Measurements from ENCODE around the gene SF3B2.
"Not testable (repeated sequence)": the region's sequence is repeated elsewhere in the genome, so short reads cannot be mapped to it uniquely, and the experiment has no call there.

The SF3B2 gene

GRCh38 chr11:66020212-66020611 lies 32.0 kb upstream of the SF3B2 start:
- DNase-seq = no peak

DNA sequence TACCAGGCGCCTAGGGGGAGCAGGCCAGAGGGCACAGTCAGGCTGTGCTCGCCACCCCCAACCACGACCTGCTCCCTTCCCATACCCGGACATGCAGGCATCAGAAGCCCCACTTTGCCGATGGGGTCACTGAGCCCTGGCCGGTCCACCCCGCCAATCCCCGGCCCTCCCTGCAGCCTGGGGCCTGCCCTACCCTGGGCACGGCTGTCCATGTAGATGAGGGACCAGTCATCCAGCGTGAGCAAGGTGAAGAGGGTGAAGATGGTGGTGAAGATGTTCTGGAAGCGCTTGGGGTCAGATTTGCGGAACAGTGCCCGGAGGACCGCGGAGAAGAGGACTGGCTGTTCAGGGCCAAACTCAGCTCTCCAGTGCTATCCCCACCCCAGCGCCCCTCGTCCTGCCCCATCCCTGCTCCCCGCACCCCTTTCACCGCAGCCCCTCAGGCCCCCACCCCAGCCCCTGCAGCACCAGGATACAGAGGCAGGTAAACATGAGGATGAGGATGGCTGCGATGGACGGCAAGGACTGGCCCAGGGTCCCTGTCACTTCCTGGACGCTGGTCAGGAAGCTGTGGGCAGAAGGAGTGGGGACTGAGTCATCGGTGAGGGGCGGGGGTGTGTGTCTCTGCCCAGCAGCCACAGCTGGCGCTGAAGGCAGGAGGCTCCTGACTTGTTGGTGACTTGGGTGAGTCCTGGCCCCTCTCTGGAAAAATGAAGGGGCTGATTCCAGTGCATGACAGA lies 31.4 kb upstream of the SF3B2 start:
- no peak for DNase-seq

DNA sequence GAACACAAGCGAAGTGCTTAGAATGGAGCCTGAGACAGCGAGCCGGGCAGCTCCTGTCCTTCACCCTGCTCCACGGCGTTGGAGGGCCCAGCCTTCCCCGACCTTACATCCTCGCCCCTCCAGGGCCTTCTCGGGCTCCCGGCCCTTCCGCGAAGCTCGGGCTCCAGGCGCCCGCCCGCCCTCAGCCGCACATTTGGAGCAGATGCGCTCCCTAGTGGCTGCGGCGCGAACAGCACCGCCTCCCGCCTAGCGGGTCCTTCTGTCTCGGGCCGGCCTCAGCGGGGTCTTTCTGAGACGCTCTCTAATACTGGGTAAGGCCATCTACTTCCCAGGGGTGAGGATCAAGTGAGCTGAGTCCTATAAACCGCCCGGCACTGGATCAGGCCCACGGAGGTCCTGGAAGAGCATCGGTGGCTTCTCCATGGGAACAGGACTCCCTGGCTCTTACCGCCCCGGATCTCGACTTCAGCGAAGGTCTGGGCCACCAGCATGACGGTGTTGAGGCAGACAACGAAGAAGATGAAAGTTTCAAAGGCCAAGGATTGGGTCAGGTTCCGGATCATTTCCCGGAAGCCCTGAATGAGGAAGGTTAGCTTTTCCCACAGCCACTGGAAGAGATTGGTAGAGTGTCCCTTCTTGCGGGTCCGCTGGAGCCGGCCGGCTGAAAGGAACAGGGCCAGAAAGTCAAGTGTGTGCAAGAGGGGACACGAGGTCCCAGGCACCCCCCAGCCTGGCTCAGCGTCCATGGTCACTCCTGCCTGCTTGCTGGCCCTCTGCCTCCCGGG lies 29.6 kb upstream of the SF3B2 start:
- no peak for DNase-seq

DNA sequence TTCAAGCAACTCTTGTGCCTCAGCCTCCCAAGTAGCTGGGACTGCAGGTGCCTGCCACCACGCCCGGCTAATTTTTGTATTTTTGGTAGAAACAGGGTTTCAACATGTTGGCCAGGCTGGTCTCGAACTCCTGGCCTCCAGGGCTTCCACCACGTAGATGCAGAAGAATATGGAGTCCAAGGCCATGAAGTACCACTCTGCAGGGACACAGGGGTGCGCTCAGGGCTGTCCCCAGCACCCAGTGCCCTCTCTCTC lies 29.1 kb upstream of the SF3B2 start:
- DNase-seq = not testable (repeated sequence)

- no peak for DNase-seq
Observed at GRCh38 chr11:66026017-66026529, 26.1 kb upstream of the SF3B2 start, which contains the start of gene CATSPER1. TSS of gene CATSPER1 (minus strand) at chr11:66026479. CDS start at chr11:66026379, 100 bp downstream.

DNA sequence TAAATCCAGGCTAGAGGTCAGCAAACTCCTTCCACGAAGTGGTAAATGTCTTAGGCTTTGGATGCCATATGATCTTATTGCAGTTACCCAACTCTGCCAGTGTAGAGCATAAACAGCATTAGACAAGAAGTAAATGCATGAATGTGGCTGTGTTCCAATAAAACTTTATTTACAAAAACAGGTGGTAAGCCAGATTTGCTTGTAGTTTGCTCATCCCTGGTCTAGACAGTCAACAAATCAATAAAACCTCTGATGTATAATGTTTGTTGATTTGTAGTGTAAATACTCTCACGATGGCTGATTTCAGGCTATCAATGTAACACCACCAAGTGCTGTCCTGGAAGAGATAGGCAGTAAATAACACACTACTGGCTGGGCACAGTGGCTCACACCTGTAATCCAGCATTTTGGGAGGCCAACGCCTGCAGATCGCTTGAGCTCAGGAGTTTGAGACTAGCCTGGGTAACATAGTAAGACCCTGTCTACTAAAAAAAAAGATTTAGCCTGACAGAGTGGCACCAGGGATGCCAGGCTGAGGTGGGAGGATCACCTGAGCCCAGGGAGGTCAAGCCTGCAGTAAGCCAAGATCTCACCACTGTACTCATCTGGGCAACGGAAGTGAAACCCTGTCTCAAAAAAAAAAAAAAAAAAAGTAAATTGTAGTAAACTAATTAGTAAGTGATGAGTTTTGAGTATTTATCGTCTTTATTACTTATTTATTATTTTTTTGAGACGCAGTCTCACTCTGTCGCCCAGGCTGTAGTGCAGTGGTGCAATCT lies 19.0 kb upstream of the SF3B2 start:
- DNase-seq = no peak

DNA sequence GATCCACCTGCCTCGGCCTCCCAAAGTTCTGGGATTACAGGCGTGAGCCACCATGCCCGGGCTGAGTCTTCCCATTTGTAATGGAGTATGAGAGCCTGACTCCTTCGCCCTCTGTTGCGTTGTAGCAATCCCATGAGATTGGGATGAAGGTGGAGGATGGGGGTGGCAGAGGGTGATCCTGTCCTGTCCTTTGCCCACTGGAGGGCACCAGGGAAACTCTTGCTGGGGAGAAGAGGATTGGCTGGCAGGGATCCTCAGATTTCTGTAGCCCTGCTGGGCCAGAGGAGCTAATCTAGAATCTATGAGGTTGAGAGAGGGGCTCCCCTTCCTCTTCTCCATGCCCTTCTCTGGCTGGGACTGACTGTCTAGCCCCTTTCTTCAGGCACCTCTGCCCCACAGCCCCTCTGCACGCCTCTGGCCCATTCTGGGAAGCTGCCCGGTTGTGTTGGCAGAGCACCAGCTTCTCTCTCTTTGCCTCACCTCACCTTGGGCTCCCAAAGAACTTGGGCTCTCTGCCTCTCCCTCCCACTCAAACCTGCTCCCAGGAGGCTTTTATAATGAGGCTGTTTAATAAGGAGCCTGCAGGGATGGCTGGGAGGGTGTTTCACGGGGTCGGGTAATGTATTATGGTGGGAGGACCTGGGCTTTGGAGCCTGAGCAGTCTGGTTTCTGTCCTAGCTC lies 16.4 kb upstream of the SF3B2 start:
- no peak for DNase-seq

DNA sequence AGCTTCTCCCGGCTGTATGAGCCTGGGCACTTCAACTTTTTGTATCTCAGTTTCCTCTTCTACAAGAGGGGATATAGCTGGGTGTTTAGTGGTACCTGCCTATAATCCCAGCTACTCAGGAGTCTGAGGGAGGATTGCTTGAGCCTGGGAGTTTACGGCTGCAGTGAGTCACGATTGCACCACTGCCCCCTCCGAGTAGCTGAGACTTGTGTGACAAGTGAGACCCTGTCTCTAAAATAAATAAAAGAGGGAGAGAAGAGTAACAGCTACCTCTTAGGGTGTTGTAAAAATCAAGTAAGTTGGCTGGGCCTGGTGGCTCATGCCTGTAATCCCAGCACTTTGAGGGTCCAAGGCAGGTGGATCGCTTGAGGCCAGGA lies 15.8 kb upstream of the SF3B2 start:
- no peak for DNase-seq

- no peak for DNase-seq
Observed at GRCh38 chr11:66037327-66037726, 14.8 kb upstream of the SF3B2 start.

- no peak for DNase-seq
Observed at GRCh38 chr11:66039765-66040164, 12.4 kb upstream of the SF3B2 start.

DNA sequence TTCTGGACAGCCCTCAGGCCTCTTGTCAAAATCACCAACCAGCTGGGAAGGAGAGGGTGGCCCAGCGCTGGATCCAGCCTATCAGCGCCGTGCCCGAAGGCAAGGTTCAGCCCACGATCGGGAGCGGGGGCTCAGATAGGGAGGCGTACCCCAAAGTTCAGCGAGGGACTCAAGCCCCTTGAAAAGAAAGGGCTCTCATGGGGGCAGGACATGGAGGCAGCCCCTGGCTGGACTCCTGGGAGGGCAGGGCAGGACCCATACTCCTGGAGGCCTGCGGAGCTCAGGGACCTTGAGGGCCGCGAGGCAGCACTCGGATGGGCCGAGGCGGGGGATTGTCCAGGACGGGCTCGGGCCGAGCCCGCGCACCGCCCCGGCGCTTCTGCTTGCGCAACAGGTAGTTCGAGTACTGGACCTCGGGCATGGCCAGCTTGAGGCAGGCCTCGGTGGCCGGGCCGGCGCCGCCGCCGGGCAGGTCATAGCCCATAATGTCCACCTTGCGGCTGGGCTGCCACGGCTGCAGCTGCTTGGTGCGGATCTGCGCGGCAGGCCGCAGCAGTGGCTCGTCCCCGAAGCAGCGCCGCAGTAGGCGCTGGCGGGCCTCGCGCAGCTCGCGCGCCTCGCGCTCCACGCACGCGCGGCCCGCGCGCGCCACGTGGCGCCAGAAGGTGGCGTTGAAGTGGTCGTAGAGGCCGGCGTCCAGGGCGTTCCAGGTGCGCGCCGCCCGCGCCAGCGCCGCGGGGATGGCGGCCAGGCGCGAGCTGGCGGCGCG lies 9.8 kb upstream of the SF3B2 start:
- no peak for DNase-seq

- DNase-seq = no peak
Observed at GRCh38 chr11:66042996-66043906, 8.9 kb upstream of the SF3B2 start.

- no peak for DNase-seq
Observed at GRCh38 chr11:66044757-66045156, 7.4 kb upstream of the SF3B2 start.

- no peak for DNase-seq
Observed at GRCh38 chr11:66045177-66045639, 7.0 kb upstream of the SF3B2 start.

DNA sequence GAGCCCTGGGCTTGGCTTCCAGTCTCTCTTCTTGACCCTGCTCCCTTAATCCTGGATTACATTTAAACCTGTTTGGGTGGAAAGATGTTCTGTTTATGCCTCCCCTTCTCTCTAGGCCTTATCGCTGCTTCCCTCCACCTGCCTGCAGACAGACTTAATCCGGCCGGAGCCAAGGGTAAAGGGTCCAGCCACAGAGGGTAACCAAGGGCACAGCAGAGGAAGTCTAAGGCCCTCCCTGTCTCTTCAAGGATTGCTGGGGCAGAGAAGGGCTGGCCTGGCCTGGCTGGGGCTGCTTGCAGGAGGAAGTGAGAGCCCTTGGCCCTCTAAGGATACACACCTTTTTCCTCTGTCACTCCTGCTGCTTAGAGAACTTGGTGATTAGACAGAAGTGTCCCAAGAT lies 5.3 kb upstream of the SF3B2 start:
- DNase-seq = no peak

DNA sequence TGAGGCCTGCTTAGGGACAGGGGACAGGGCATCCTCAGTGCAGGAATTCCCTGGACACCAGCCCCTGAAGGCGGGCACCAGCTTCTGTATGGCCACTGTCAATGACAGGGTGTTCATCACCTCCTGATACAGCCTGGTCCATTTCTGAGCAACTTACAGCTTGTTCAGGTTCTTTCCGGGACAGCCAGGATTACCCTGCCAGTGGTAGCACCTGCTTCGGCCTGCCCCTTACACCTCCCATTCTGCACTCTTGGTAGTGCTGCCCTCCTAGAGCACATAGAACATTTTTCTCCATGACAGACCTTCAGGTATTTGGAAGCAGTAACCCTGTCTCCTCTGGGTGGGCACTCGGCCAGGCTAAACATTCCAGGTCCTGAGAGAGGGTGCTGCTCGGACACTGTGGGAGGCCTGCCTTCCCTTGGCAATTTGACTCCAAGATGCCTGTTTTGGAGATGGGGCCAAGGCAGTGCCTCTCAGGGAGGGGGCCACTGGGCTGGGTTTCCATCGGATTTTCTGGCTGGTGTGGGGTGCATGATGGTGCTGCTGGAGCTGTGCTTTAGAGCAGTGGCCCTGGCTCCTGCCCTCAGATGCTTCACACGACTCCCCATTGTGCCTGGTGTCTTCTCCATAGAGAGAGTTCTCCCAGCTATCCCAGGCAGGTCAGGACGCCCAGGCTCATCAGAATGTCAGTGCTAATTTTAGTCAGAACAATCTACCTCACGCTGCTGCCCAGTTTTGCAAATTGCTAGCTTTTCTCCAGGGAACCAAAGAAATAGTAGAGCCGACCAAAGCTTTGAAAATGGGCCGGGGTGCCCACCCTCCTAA lies 4.4 kb upstream of the SF3B2 start:
- no peak for DNase-seq

DNA sequence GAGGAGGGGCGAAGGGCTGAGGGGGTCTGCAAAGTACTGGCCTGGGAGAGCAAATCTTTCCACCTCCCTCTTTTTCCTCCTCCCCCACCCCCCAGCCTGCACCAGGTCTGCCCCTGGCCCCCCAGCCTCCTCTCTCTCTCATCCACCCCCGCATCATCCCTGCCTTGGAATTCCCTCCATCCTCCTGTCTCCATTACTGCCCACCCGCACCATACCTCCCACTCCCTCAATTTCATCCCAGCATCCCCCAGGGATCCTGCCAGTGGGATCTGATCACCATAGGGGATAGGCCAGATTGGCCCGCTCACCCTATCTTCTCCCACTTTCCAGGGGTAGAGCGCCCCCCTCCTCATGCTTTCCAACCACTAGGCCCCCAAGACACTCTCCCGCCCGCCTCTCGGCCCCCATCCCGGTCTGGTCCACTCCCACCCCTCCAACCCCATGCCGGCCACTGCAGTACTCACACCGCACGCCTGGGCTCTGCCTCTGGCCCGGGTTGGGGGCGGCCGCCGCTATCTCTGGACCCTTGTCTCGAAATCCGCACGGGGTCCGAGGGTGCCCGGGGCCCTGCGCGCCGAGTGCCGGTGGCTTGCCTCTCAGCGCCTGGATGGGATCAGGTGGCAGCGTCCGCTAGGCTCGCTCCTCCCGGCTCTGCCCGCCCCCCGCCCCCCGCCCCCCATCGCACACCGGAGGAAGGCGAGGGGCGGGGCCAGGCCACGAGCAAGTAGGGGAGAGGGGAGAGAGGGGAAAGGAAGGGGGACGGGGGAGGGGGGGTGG lies 3.4 kb upstream of the SF3B2 start, which contains the start of gene GAL3ST3:
Gene GAL3ST3 (minus strand): TSS at position 615 of the 777 bp plus-strand sequence. CDS start 3,746 bp downstream, outside the sequence.
- no peak for DNase-seq

GRCh38 chr11:66050581-66051231 lies 1.5 kb upstream of the SF3B2 start:
- DNase-seq = no peak

GRCh38 chr11:66051371-66051765 lies 796 bp upstream of the SF3B2 start:
- DNase-seq = no peak

All from cortex of kidney (tissue), 1 donor.